ENCODE data around the gene C1QC.

Gene C1QC

DNA sequence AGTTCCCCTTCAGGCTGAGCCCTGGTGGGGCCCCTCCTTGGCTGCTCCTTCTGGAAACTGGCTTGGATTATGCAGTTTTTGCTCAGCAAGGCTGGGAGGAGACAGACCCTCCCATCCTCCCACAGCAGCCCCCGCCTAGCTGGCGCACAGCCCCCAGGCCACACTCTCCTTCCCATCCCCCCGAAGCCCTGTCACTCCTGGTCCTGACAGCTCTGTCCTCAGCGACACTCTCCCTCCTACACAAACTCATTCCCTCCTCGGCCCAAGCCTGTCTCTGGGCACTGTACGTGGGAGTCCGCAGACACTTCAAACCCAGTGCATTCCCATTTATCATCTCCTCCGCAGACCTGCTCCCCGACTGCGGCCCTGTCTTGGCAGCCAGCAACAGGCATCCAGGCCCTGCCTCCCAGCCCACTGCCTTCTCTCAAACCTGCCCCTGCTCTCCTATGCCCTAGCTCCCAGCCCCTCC lies 42.2 kb downstream of the C1QC start:
- DNase-seq: no peak
- Mint-ChIP-seq H3K4me1 (ENCODE audit: low read depth in 2 of 2) (no peaks in the 10 kb centered on the region), H3K27ac (no peak overlapping the region), H3K4me3 (no peak overlapping the region), H3K9me3 (no peaks in the 10 kb centered on the region), H3K36me3 (ENCODE audit: insufficient read depth) (no peaks in the 10 kb centered on the region), H3K27me3 (peaks cover 47 to 54% of the 10 kb centered on the region in 2 donors)
- no peak for ATAC-seq (replicated peaks)

DNA sequence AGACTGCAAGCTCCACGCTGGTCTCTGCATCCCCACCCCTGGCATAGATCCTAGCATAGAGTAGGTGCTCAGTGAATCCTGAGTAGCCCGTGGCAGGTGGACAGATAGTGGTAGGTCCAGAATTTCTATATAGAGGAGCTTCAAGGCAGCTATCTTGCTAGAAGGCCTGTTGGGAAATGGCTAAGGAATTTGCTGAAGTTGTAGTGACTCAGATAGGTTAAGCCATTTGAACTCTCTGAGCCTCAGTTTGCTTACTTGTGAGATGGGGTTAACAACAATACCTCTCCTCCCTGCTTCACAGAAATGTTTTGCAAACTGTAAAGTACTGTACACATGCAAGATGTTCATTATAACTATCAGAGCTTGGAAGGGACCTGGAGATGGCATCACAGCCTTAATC lies 43.8 kb downstream of the C1QC start:
- ATAC-seq (replicated peaks): no peak
- DNase-seq: no peak
- Mint-ChIP-seq H3K36me3 (ENCODE audit: insufficient read depth) (no peaks in the 10 kb centered on the region), H3K4me1 (ENCODE audit: low read depth in 2 of 2) (no peaks in the 10 kb centered on the region), H3K27ac (no peak overlapping the region), H3K9me3 (no peaks in the 10 kb centered on the region), H3K27me3 (peaks cover 47 to 54% of the 10 kb centered on the region in 2 donors), H3K4me3 (no peak overlapping the region)

- no peaks in the 10 kb centered on the region for H3K4me1 Mint-ChIP-seq (ENCODE audit: low read depth in 2 of 2)
- no peaks in the 10 kb centered on the region for H3K36me3 Mint-ChIP-seq (ENCODE audit: insufficient read depth)
- no peak overlapping the region for H3K4me3 Mint-ChIP-seq
- no peaks in the 10 kb centered on the region for H3K9me3 Mint-ChIP-seq
- no peak overlapping the region for H3K27ac Mint-ChIP-seq
- ATAC-seq (replicated peaks) (no peak), DNase-seq (no peak)
- H3K27me3 Mint-ChIP-seq: peaks cover 46 to 56% of the 10 kb centered on the region in 2 donors
Measured at GRCh38 chr1:22688466-22688865, 45.0 kb downstream of the C1QC start.

GRCh38 chr1:22689505-22689904 lies 46.1 kb downstream of the C1QC start:
- H3K27me3 Mint-ChIP-seq: peaks cover 44 to 56% of the 10 kb centered on the region in 2 donors
- H3K4me1 Mint-ChIP-seq (ENCODE audit: low read depth in 2 of 2): no peaks in the 10 kb centered on the region
- H3K4me3 Mint-ChIP-seq: no peak overlapping the region
- ATAC-seq (replicated peaks) (no peak), DNase-seq (no peak)
- H3K27ac Mint-ChIP-seq: no peak overlapping the region
- H3K9me3 Mint-ChIP-seq: no peaks in the 10 kb centered on the region
- H3K36me3 Mint-ChIP-seq (ENCODE audit: insufficient read depth): no peaks in the 10 kb centered on the region

- H3K4me3 Mint-ChIP-seq: no peak overlapping the region
- no peak overlapping the region for H3K27ac Mint-ChIP-seq
- no peaks in the 10 kb centered on the region for H3K4me1 Mint-ChIP-seq (ENCODE audit: low read depth in 2 of 2)
- ATAC-seq (replicated peaks): no peak
- H3K9me3 Mint-ChIP-seq: no peaks in the 10 kb centered on the region
- H3K36me3 Mint-ChIP-seq (ENCODE audit: insufficient read depth): no peaks in the 10 kb centered on the region
- DNase-seq: no peak
- H3K27me3 Mint-ChIP-seq: peaks cover 29 to 39% of the 10 kb centered on the region in 2 donors
Measured at GRCh38 chr1:22691031-22691753, 47.8 kb downstream of the C1QC start.

DNA sequence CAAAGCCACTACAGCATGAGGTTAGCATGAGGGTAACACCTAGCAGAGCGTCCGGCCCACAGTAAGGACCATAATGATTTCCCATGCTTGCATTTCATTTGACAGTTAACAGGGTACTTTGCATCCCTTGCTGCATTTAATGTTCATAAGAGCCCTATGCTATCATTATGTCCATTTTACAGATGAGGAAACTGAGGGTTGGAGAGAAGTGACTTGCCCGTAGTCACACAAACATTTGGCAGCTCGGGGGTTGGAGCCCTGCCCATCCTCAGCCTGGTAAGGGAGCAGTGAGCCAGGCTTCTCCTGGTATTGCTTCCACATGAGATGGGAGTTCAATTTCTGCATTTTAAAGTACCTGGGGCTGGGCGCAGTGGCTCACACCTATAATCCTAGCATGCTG lies 50.7 kb downstream of the C1QC start:
- H3K9me3 Mint-ChIP-seq: no peaks in the 10 kb centered on the region
- no peak overlapping the region for H3K27ac Mint-ChIP-seq
- no peaks in the 10 kb centered on the region for H3K36me3 Mint-ChIP-seq (ENCODE audit: insufficient read depth)
- H3K4me3 Mint-ChIP-seq: no peak overlapping the region
- DNase-seq (no peak), ATAC-seq (replicated peaks) (no peak)
- H3K27me3 Mint-ChIP-seq: peaks cover 8 to 32% of the 10 kb centered on the region in 2 donors
- no peaks in the 10 kb centered on the region for H3K4me1 Mint-ChIP-seq (ENCODE audit: low read depth in 2 of 2)

- no peak overlapping the region for H3K27ac Mint-ChIP-seq
- ATAC-seq (replicated peaks) (no peak), DNase-seq (no peak)
- H3K36me3 Mint-ChIP-seq (ENCODE audit: insufficient read depth): no peaks in the 10 kb centered on the region
- no peaks in the 10 kb centered on the region for H3K9me3 Mint-ChIP-seq
- H3K4me1 Mint-ChIP-seq (ENCODE audit: low read depth in 2 of 2): no peaks in the 10 kb centered on the region
- H3K27me3 Mint-ChIP-seq: peaks cover 13 to 33% of the 10 kb centered on the region in 2 donors
- no peak overlapping the region for H3K4me3 Mint-ChIP-seq
Measured at GRCh38 chr1:22696610-22697009, 53.2 kb downstream of the C1QC start.
